ENCODE data around the gene ALG14. TPM values are rescaled to one million over a fixed set of nuclear protein-coding genes. Genes with fewer than 3 reads are reported as not detected.

Gene ALG14
- total and polyA plus RNA-seq, 2 experiments from 2014 or later = 2.7 to 8.2 TPM

GRCh38 chr1:94981575-94981973 is 91.2 kb downstream of the ALG14 start:
- Histone ChIP-seq H3K27ac (no peak overlapping the region), H3K27me3 (no peaks in the 10 kb centered on the region), H3K4me1 (ENCODE audit: low read depth) (no peaks in the 10 kb centered on the region), H3K4me3 (no peak overlapping the region), H3K36me3 (no peaks in the 10 kb centered on the region), H3K9me3 (ENCODE audit: low read depth) (no peaks in the 10 kb centered on the region)
- TF ChIP-seq, protein P1, sequence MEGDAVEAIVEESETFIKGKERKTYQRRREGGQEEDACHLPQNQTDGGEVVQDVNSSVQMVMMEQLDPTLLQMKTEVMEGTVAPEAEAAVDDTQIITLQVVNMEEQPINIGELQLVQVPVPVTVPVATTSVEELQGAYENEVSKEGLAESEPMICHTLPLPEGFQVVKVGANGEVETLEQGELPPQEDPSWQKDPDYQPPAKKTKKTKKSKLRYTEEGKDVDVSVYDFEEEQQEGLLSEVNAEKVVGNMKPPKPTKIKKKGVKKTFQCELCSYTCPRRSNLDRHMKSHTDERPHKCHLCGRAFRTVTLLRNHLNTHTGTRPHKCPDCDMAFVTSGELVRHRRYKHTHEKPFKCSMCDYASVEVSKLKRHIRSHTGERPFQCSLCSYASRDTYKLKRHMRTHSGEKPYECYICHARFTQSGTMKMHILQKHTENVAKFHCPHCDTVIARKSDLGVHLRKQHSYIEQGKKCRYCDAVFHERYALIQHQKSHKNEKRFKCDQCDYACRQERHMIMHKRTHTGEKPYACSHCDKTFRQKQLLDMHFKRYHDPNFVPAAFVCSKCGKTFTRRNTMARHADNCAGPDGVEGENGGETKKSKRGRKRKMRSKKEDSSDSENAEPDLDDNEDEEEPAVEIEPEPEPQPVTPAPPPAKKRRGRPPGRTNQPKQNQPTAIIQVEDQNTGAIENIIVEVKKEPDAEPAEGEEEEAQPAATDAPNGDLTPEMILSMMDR (IDR thresholded peaks at IDR 0.05; ENCODE audit: low read depth, low read length) = no peak
- no peak for DNase-seq (ENCODE audit: low read depth in 1 of 2, low spot score in 1 of 2)

DNA sequence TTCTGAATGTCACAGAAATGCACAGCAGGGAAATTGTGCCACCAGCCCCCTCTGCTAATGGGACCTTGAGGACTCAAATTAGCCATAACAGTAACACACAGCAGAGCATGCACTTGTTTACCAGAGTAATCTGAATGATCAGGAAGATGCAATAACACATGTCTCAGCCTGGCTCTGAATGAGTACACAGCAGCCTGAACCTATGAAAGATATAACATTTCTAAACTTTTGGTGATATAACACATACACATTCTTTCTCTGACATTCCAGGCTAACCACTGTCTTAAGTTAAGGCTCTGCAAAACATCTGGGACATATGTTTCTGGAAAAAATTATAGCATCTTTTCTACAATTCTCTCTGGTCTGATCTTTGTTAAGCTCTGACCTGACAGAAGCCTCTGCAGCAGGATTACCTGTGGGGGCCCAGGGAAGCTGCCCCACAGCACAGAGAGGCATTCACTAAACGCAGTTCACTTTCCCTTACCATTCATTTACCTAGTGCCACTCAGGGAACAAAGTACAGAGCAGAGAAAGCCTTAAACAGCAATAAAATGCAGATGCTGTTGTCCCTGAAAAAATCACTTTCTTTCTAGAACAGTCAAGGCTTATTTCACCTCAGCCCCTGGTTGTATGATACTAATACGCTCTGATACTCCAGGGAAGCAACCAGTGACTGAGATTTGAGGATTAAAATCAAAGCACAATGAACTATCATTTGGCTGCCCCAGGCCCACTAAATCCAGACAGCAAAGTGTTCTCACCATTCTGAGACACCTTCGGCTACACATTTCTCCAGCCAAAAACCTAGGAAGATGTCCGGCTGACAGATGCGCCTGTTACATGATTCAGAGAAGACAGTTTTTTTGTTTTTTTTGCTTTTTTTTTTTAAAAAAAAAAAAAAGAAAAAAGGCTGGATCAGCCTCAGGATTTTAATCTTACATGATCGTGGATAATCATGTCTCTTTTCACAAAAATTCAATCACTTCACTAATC is 91.9 kb downstream of the ALG14 start:
- no peak overlapping the region for H3K4me3 ChIP-seq
- no peaks in the 10 kb centered on the region for H3K36me3 ChIP-seq
- H3K27me3 ChIP-seq = no peaks in the 10 kb centered on the region
- H3K27ac ChIP-seq = no peak overlapping the region
- no peaks in the 10 kb centered on the region for H3K9me3 ChIP-seq (ENCODE audit: low read depth)
- H3K4me1 ChIP-seq (ENCODE audit: low read depth) = no peaks in the 10 kb centered on the region
- peak in 1 of 2 donors; percentile 50 for DNase-seq (ENCODE audit: low read depth in 1 of 2, low spot score in 1 of 2)
- TF ChIP-seq, protein P1 (IDR thresholded peaks at IDR 0.05; ENCODE audit: low read depth, low read length) = no peak

GRCh38 chr1:94979656-94980581 is 92.8 kb downstream of the ALG14 start:
- Histone ChIP-seq H3K9me3 (ENCODE audit: low read depth) (no peaks in the 10 kb centered on the region), H3K27me3 (no peaks in the 10 kb centered on the region), H3K36me3 (no peaks in the 10 kb centered on the region), H3K4me3 (no peak overlapping the region), H3K4me1 (ENCODE audit: low read depth) (no peaks in the 10 kb centered on the region), H3K27ac (no peak overlapping the region)
- TF ChIP-seq, protein P1 (IDR thresholded peaks at IDR 0.05; ENCODE audit: low read depth, low read length) = no peak
- DNase-seq (ENCODE audit: low read depth in 1 of 2, low spot score in 1 of 2) = no peak

DNA sequence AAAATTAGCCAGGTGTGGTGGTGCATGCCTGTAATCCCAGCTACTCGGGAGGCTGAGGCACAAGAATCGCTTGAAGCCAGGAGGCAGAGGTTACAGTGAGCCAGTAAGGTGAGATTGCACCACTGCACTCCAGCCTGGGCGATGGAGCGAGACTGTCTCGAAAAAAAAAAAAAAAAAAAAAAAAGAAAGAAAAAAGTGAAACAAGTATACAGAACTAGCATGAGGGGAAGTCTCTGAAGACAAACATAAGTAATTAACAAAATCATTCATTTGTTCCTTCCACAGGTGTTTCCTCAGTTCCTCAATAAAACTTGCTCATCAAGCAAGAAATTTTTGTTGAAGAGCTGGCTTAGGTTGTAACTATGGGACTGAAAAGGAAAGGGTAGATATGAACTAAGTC is 93.6 kb downstream of the ALG14 start:
- TF ChIP-seq, protein P1 (IDR thresholded peaks at IDR 0.05; ENCODE audit: low read depth, low read length) = no peak
- Histone ChIP-seq H3K36me3 (no peaks in the 10 kb centered on the region), H3K27ac (no peak overlapping the region), H3K4me3 (no peak overlapping the region), H3K4me1 (ENCODE audit: low read depth) (no peaks in the 10 kb centered on the region), H3K9me3 (ENCODE audit: low read depth) (no peaks in the 10 kb centered on the region), H3K27me3 (no peaks in the 10 kb centered on the region)
- DNase-seq (ENCODE audit: low read depth in 1 of 2, low spot score in 1 of 2) = no peak

GRCh38 chr1:94978401-94978800 is 94.3 kb downstream of the ALG14 start:
- H3K4me3 ChIP-seq = no peak overlapping the region
- TF ChIP-seq, protein P1 (IDR thresholded peaks at IDR 0.05; ENCODE audit: low read depth, low read length) = no peak
- DNase-seq (ENCODE audit: low read depth in 1 of 2, low spot score in 1 of 2) = no peak
- H3K4me1 ChIP-seq (ENCODE audit: low read depth) = no peaks in the 10 kb centered on the region
- H3K27ac ChIP-seq = no peak overlapping the region
- no peaks in the 10 kb centered on the region for H3K27me3 ChIP-seq
- H3K9me3 ChIP-seq (ENCODE audit: low read depth) = no peaks in the 10 kb centered on the region
- H3K36me3 ChIP-seq = no peaks in the 10 kb centered on the region

All from cardiac muscle cell (in vitro differentiated cells and primary cell).